ACHN (cell line): ENCODE results near the gene SKAP1.

Experiments
- DNase-seq: peaks from one replicate; pipeline ENCODE4 v3.0.0-alpha.2; 2015
- in situ Hi-C: cut with HindIII; loops from 2 replicates; pipeline ENCODE4 v1.10.0; 2017; ENCODE audit warnings: low sequenced_read_pairs, low pct_ligation_motif_present, low pct_unique_long_range_greater_than_20kb

The SKAP1 gene

DNA sequence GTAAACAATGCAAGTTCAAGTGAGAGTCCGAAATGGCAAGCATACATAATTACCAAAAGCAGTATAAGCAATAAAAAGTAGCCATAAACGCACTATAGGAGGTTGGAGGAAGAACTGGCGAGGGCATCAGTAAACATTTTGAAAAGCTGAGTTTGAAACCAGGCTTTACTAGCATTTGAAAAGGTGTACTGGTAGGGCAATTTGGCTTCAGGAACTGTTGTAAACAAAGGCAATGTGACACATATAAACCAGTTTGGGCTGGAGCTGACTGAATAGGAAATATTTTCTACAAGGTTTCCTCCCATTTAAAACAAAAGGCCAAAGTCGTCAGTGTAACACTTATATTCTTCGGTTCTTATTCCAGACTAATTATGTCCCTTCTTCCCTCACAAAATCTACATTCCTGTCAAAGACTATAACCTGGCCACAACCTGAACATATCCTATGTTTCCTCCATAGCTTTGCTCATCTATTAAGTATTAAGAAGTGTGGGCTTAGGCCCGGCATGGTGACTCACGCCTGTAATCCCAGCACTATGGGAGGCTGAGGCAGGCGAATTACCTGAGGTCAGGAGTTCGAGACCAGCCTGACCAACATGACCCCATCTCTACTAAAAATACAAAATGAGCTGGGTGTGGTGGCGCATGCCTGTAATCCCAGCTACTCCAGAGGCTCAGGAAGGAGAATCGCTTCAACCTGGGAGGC lies 336.5 kb downstream of the SKAP1 start:
- no peak for DNase-seq
- in situ Hi-C loops = no loop called here

GRCh38 chr17:48084932-48085331 lies 345.1 kb downstream of the SKAP1 start:
- DNase-seq = no peak
- in situ Hi-C loops = no loop called here
